Fibroblast of pulmonary artery (primary cell): ENCODE results near the gene CATSPER4.

Source experiments
- DNase-seq: peaks from one replicate; pipeline ENCODE4 v3.0.0-alpha.2; 2010; ENCODE audit warnings: low read depth
- H3K4me3 ChIP-seq: replicated peaks from 2 replicates; pipeline ENCODE4 v1.5.1; 2011; ENCODE audit warnings: low read depth, mild to moderate bottlenecking, control low read depth, low read length, moderate library complexity
- CTCF ChIP-seq: IDR thresholded peaks from 2 replicates; pipeline ENCODE4 v1.5.1; 2011; ENCODE audit warnings: mild to moderate bottlenecking, control low read depth, low read length, inconsistent platforms; ENCODE audit errors: missing control alignments

The CATSPER4 gene

GRCh38 chr1:26195805-26196204 is 5.4 kb downstream of the CATSPER4 start:
- no peak for TF ChIP-seq CTCF
- no peak overlapping the region for H3K4me3 ChIP-seq
- DNase-seq, result no peak

GRCh38 chr1:26197301-26197700 is 6.9 kb downstream of the CATSPER4 start:
- no peak for TF ChIP-seq CTCF
- no peak for DNase-seq
- no peak overlapping the region for H3K4me3 ChIP-seq

GRCh38 chr1:26197813-26198212 is 7.4 kb downstream of the CATSPER4 start:
- TF ChIP-seq CTCF, result no peak
- DNase-seq, result no peak
- H3K4me3 ChIP-seq, result no peak overlapping the region

GRCh38 chr1:26200413-26200812 is 10.0 kb downstream of the CATSPER4 start:
- no peak overlapping the region for H3K4me3 ChIP-seq
- no peak for TF ChIP-seq CTCF
- DNase-seq, result no peak

GRCh38 chr1:26203642-26204318 is 13.4 kb downstream of the CATSPER4 start:
- no peak overlapping the region for H3K4me3 ChIP-seq
- no peak for TF ChIP-seq CTCF
- no peak for DNase-seq

- DNase-seq, result no peak
Observed at GRCh38 chr1:26210147-26210870, 19.9 kb downstream of the CATSPER4 start.

More at GRCh38 chr1:26210147-26210870, 19.9 kb downstream of the CATSPER4 start:
- no peak overlapping the region for H3K4me3 ChIP-seq
- no peak for TF ChIP-seq CTCF
